ENCODE data around the gene CCDC12.

CCDC12 gene

GRCh38 chr3:46906471-46907058 lies 70.0 kb downstream of the CCDC12 start:
- no peak for DNase-seq (ENCODE audit: low read depth, low spot score)

GRCh38 chr3:46905661-46906451 lies 70.7 kb downstream of the CCDC12 start:
- no peak for DNase-seq (ENCODE audit: low read depth, low spot score)

GRCh38 chr3:46905213-46905560 lies 71.4 kb downstream of the CCDC12 start:
- DNase-seq (ENCODE audit: low read depth, low spot score) = no peak

- DNase-seq (ENCODE audit: low read depth, low spot score) = no peak
Measured at GRCh38 chr3:46904303-46905212, 72.0 kb downstream of the CCDC12 start.

GRCh38 chr3:46903341-46904302 lies 72.9 kb downstream of the CCDC12 start:
- DNase-seq (ENCODE audit: low read depth, low spot score) = no peak

- DNase-seq (ENCODE audit: low read depth, low spot score) = no peak
Measured at GRCh38 chr3:46902188-46902631, 74.3 kb downstream of the CCDC12 start.

- no peak for DNase-seq (ENCODE audit: low read depth, low spot score)
Measured at GRCh38 chr3:46901591-46902187, 74.9 kb downstream of the CCDC12 start.

GRCh38 chr3:46901061-46901460 lies 75.5 kb downstream of the CCDC12 start:
- DNase-seq (ENCODE audit: low read depth, low spot score) = no peak

- DNase-seq (ENCODE audit: low read depth, low spot score) = no peak
Measured at GRCh38 chr3:46900356-46900755, 76.2 kb downstream of the CCDC12 start.

GRCh38 chr3:46900007-46900292 lies 76.6 kb downstream of the CCDC12 start:
- no peak for DNase-seq (ENCODE audit: low read depth, low spot score)

- DNase-seq (ENCODE audit: low read depth, low spot score) = no peak
Measured at GRCh38 chr3:46899151-46900006, 77.2 kb downstream of the CCDC12 start.

- DNase-seq (ENCODE audit: low read depth, low spot score) = no peak
Measured at GRCh38 chr3:46898321-46899150, 78.0 kb downstream of the CCDC12 start.

- no peak for DNase-seq (ENCODE audit: low read depth, low spot score)
Measured at GRCh38 chr3:46897829-46898320, 78.7 kb downstream of the CCDC12 start.

- no peak for DNase-seq (ENCODE audit: low read depth, low spot score)
Measured at GRCh38 chr3:46897031-46897430, 79.5 kb downstream of the CCDC12 start.

GRCh38 chr3:46896386-46896785 lies 80.2 kb downstream of the CCDC12 start:
- no peak for DNase-seq (ENCODE audit: low read depth, low spot score)

GRCh38 chr3:46895761-46896160 lies 80.8 kb downstream of the CCDC12 start:
- no peak for DNase-seq (ENCODE audit: low read depth, low spot score)

- DNase-seq (ENCODE audit: low read depth, low spot score) = no peak
Measured at GRCh38 chr3:46895204-46895660, 81.3 kb downstream of the CCDC12 start.

GRCh38 chr3:46894256-46894655 lies 82.3 kb downstream of the CCDC12 start:
- DNase-seq (ENCODE audit: low read depth, low spot score) = no peak

GRCh38 chr3:46893763-46894162 lies 82.8 kb downstream of the CCDC12 start:
- DNase-seq (ENCODE audit: low read depth, low spot score) = no peak

Data from brain pericyte (primary cell).